Natural killer cell (primary cell): Measurements from ENCODE around the gene ARL13B. TPM values are rescaled to one million over a fixed set of nuclear protein-coding genes. Genes with fewer than 3 reads are reported as not detected.

Experiments
- ATAC-seq, 3 donors: fragments of 150-1000 bp in 2 of 3; fragments of 200-7000 bp in 1 of 3; cut with Tn5 transposase; 1 replicate in 1 of 3; 2 replicates in 2 of 3; pipeline ENCODE4 v1.10.0; 2021; ENCODE audit warnings: mild to moderate bottlenecking in 2 of 3, moderate library complexity in 2 of 3
- DNase-seq, 2 donors: peaks; one replicate each; pipeline versions ENCODE4 v3.0.0 to v3.0.0-alpha.2; 2013 to 2021; ENCODE audit warnings: mixed read lengths in 1 of 2
- H3K27ac ChIP-seq: one replicate; pipeline ENCODE4 v1.5.1; 2013; ENCODE audit warnings: mild to moderate bottlenecking, low read length
- H3K27me3 ChIP-seq: one replicate; pipeline ENCODE4 v1.6.1; 2013; ENCODE audit warnings: low read length; ENCODE audit not compliant: control insufficient read depth, insufficient read depth
- H3K36me3 ChIP-seq: one replicate; pipeline ENCODE4 v1.6.1; 2013; ENCODE audit warnings: low read length; ENCODE audit not compliant: control insufficient read depth, insufficient read depth
- H3K4me1 ChIP-seq: one replicate; pipeline ENCODE4 v1.6.1; 2013; ENCODE audit warnings: low read length; ENCODE audit not compliant: control insufficient read depth, insufficient read depth
- H3K4me3 ChIP-seq: one replicate; pipeline ENCODE4 v1.5.1; 2013; ENCODE audit warnings: low read length
- H3K9me3 ChIP-seq: one replicate; pipeline ENCODE4 v1.6.1; 2013; ENCODE audit warnings: low read length; ENCODE audit not compliant: control insufficient read depth, insufficient read depth
- H3K27ac Mint-ChIP-seq, 2 donors: one replicate each; pipeline ENCODE4 v1.8.0; 2022; ENCODE audit warnings: mild to moderate bottlenecking in 2 of 2, mixed read lengths in 2 of 2, moderate library complexity in 1 of 2
- H3K27me3 Mint-ChIP-seq, 2 donors: one replicate each; pipeline ENCODE4 v1.8.0; 2022; ENCODE audit warnings: low read depth in 2 of 2, mixed read lengths in 2 of 2
- H3K36me3 Mint-ChIP-seq: one replicate; pipeline ENCODE4 v1.8.0; 2022; ENCODE audit warnings: mixed read lengths
- H3K4me1 Mint-ChIP-seq, 2 donors: one replicate each; pipeline ENCODE4 v1.8.0; 2022; ENCODE audit warnings: mixed read lengths in 2 of 2
- H3K4me3 Mint-ChIP-seq: one replicate; pipeline ENCODE4 v1.8.0; 2022; ENCODE audit warnings: mild to moderate bottlenecking, moderate library complexity, mixed read lengths
- H3K9me3 Mint-ChIP-seq, 2 donors: one replicate each; pipeline ENCODE4 v1.8.0; 2022; ENCODE audit warnings: mixed read lengths in 2 of 2
- CTCF ChIP-seq: fragments of 200-600 bp; IDR thresholded peaks from one replicate; pipeline ENCODE4 v1.8.0; 2022; ENCODE audit warnings: antibody characterized with exemption
- WGBS: methylation state at CpG from one replicate; pipeline ENCODE4 v1.1.7; 2013; ENCODE audit warnings: missing lambda C conversion rate; ENCODE audit not compliant: insufficient coverage; 5-methylcytosine and 5-hydroxymethylcytosine counted together
- intact Hi-C: fragments of 100-400 bp; cut with micrococcal nuclease; formaldehyde crosslinking; loops from one replicate; pipeline ENCODE4 v1.14.2; 2022
- total RNA-seq, 4 donors: library from RNA; stranded (reverse); fragments of 120-200 nt in 1 of 4; gene quantifications; one replicate each; pipeline versions ENCODE4 v1.2.3 to v1.2.4, GENCODE V29; 2013 to 2022

The ARL13B gene
- total RNA-seq, 3 donors from 2014 or later (not counting 1 experiment from before 2014, with no cell fraction given), result 8.3 to 14.3 (median 10.5) TPM

- H3K9me3 Mint-ChIP-seq, result no peaks in the 10 kb centered on the region
- Histone ChIP-seq H3K36me3 (no peaks in the 10 kb centered on the region), H3K27me3 (no peaks in the 10 kb centered on the region), H3K9me3 (no peaks in the 10 kb centered on the region), H3K4me1 (no peaks in the 10 kb centered on the region), H3K27ac (no peak overlapping the region), H3K4me3 (no peak overlapping the region)
- intact Hi-C loops, result no loop called here
- H3K4me3 Mint-ChIP-seq, result no peak overlapping the region
- no CpG with 5 or more reads among the region's 2 CpGs for WGBS
- no peak for TF ChIP-seq CTCF
- no peak for DNase-seq
- H3K27ac Mint-ChIP-seq, result no peak overlapping the region
- H3K27me3 Mint-ChIP-seq, result no peaks in the 10 kb centered on the region
- no peaks in the 10 kb centered on the region for H3K4me1 Mint-ChIP-seq
- ATAC-seq, result no peak
- no peaks in the 10 kb centered on the region for H3K36me3 Mint-ChIP-seq
Measured at GRCh38 chr3:94026623-94027022, 46.7 kb downstream of the ARL13B start.

- no peak for ATAC-seq
- Mint-ChIP-seq H3K27me3 (no peaks in the 10 kb centered on the region), H3K4me3 (no peak within 1 kb of the TSS), H3K36me3 (no peaks in the 10 kb centered on the region), H3K9me3 (no peaks in the 10 kb centered on the region), H3K27ac (no peak within 1 kb of the TSS), H3K4me1 (no peaks in the 10 kb centered on the region)
- WGBS, result 90% methylated on average over 4 of the region's 8 CpGs
- H3K4me1 ChIP-seq, result no peaks in the 10 kb centered on the region
- no peaks in the 10 kb centered on the region for H3K36me3 ChIP-seq
- TF ChIP-seq CTCF, result no peak
- H3K9me3 ChIP-seq, result no peaks in the 10 kb centered on the region
- intact Hi-C loops, result no loop called here
- DNase-seq, result no peak
- H3K27ac ChIP-seq, result no peak within 1 kb of the TSS
- no peaks in the 10 kb centered on the region for H3K27me3 ChIP-seq
- no peak within 1 kb of the TSS for H3K4me3 ChIP-seq
Measured at GRCh38 chr3:94028093-94028837, 48.3 kb downstream of the ARL13B start, which contains the start of gene STX19. TSS of gene STX19 (minus strand) at chr3:94028597. CDS start at chr3:94015269, 13,328 bp downstream.

- WGBS, result 94% methylated on average over 2 of the region's 3 CpGs
- no peaks in the 10 kb centered on the region for H3K9me3 ChIP-seq
- peak in 2 of 3 donors; percentile 35 to 49 for ATAC-seq
- no peak overlapping the region for H3K4me3 Mint-ChIP-seq
- no peaks in the 10 kb centered on the region for H3K36me3 ChIP-seq
- no peaks in the 10 kb centered on the region for H3K4me1 ChIP-seq
- H3K27ac Mint-ChIP-seq, result no peak overlapping the region
- H3K36me3 Mint-ChIP-seq, result no peaks in the 10 kb centered on the region
- no peak overlapping the region for H3K4me3 ChIP-seq
- intact Hi-C loops, result no loop called here
- peak; percentile 49 for TF ChIP-seq CTCF
- DNase-seq, result peak in 1 of 2 donors; percentile 38
- no peak overlapping the region for H3K27ac ChIP-seq
- H3K27me3 Mint-ChIP-seq, result no peaks in the 10 kb centered on the region
- no peaks in the 10 kb centered on the region for H3K27me3 ChIP-seq
- no peaks in the 10 kb centered on the region for H3K9me3 Mint-ChIP-seq
- H3K4me1 Mint-ChIP-seq, result no peaks in the 10 kb centered on the region
Measured at GRCh38 chr3:94036909-94037507, 57.1 kb downstream of the ARL13B start.
